ENCODE data around the gene GRB10.
"Not testable (repeated sequence)": the region's sequence is repeated elsewhere in the genome, so short reads cannot be mapped to it uniquely, and the experiment has no call there.

GRB10 gene

DNA sequence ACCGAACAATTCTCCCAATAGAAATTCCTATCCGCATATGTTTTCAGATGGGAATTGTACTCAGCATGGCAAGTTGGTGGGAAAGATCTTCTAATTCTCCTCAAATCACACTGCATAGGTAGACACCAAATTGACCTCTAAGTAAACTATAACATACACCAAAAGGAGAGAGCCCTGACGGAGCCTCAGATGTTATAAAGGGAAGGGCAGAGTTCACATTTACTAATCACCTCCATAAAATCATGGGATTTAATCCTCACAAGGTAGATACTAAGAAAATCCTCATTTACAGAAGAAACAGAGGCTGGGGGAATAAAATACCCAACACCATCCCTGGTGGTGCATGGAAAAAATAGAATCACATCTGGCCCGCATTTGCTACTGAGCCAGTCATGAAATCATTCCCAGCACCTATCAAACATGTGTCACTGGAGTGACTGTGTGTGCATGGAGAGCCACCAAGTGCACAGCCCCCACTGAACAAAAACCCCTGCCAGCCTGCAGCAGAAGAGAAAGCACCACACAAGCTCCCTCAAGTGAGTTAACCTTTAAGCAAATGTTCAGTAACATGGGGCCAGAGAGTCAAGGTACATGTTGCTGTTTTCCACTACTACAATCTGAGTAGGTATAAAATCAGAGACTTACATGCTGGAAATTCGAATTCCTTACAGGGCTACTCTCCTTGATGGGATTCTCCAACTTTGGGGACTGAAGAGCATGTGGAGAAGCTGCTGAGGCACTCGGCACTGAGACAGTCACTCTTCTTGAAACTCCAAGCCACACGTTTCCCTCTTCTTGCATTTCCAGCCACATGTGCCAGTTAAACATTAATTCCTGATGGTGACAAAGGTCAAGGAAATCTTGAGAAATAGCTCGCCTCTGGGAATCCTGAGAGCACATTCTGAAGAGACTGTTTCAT, 217.8 kb downstream of the GRB10 start, which contains the start of gene DDC:
TSS of gene DDC (minus strand) at position 766 of the 919 bp plus-strand sequence. CDS start 21,320 bp downstream, outside the sequence.
- DNase-seq = no peak

DNA sequence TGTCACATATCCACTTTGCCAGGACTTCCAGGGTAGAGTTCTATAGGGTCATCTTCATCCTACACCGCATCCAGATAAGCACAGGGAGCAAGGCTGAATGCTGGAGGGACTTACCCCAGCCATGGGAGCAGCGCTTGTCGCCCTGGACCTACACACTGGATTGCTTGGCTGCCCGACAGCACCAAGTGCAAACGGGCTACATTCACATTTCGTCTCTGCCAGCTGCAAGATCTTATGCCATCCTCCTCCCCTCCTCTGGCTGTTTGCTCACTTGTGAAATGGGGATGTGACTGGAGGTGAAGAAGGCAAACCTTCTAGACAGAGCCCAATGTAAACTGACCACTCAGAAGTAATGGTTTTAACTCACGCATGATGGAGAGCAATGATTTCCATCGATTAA, 218.5 kb downstream of the GRB10 start:
- DNase-seq = no peak

DNA sequence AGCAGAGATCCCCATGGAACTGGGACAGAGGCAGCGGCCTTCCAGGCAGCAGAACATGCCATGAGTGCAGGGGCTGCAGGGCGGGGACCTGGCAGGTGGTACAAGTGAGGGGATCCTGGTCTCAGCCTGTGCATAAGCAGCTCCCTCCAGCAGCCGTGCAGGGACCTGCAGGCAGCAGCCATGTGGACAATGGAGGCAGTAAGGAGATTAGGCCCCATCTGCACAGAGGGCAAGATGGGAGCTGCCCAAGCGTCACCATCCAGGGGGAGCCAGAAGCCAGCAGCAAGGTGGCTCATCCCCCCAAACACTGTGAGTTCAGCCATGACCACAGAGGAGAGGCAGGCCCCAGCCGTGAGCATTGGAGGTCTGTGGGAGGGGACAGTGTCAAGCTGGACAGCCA, 220.6 kb downstream of the GRB10 start:
- DNase-seq = no peak

DNA sequence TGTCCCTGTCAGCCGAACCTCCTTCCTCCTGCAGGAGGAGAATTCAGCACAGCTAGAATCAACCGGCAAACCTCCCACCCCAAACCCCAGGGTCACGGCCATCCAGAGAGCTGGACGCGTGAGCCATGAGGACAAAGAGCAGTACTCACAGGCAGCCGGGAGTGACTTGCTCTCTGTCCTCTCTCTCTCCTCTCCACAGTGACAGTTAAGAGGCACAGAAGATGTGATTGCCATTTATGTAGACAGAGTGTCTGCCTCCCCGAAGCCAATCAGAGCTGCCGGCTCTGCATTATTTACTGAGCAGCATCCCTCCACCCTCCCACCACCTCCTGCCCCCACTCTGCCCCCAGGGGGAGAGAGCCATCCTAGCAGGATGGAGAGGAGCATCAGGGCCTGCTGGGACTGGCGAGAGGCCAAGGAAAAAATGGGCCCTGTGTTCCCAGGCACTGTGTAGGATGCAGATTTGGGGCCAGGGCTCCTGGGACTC, 221.8 kb downstream of the GRB10 start:
- no peak for DNase-seq

- DNase-seq = no peak
These were observed 222.8 kb downstream of the GRB10 start for GRCh38 chr7:50559881-50560280.

- no peak for DNase-seq
These were observed 224.2 kb downstream of the GRB10 start for GRCh38 chr7:50558294-50559053.

DNA sequence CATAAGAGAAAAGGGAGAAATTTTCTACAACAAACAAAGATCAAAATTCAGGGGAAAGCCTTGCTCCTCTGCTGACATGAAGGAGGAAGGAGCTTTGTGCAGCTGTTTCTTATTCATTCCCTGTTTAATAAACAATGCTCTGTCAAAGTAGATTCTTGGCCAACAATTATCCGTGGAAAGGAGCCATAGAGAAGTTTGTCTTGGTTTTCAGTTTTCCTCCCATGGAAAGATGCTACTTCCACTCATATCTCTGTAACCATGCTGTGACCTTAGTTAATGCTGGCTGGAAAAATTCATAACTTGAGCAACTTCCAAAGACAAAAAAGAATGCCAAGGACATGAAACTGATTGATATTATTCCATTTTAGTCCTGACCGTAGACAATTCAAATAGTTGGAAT, 225.6 kb downstream of the GRB10 start:
- no peak for DNase-seq

GRCh38 chr7:50556247-50556991, 226.3 kb downstream of the GRB10 start:
- DNase-seq = no peak

GRCh38 chr7:50555594-50556140, 227.0 kb downstream of the GRB10 start:
- DNase-seq = no peak

GRCh38 chr7:50554431-50555322, 228.0 kb downstream of the GRB10 start:
- no peak for DNase-seq

DNA sequence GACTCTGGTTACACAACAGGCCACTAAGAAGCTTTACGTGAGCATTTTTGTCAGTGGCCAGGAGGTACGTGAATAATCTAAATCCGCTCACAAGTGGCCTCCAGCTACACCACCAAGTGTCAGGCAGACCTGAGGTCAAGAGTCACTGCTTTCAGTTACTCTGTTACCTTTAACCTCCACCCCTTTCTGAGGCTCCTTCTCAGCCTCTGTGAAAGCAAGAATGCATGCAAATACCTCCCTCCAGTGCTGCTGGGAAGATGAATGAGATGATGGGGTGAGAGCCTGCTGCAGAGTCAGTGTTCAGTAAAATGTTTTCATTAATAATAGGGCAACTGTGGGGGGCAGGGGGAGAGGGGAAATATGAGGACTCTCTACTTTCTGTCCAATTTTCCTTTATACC, 228.7 kb downstream of the GRB10 start:
- no peak for DNase-seq

DNA sequence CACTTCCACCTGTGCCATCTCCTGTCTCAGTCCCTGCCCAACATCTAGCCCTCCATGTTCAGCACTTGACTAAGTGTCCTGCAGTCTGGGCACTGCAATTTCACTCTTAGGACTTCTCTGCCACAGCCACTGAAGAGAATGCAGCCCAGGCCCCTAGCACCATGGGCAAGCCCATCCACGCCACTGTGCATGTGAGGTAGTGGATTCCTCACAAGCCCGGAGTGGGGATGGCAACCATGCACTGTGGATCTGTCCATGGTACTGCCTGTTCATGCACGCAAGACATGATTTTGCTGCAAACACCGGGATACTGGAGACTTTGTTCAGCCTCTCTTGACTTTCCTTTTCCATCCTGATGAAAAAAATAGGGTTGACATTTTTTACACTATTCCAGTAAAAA, 229.8 kb downstream of the GRB10 start:
- DNase-seq = peak; percentile 18

DNA sequence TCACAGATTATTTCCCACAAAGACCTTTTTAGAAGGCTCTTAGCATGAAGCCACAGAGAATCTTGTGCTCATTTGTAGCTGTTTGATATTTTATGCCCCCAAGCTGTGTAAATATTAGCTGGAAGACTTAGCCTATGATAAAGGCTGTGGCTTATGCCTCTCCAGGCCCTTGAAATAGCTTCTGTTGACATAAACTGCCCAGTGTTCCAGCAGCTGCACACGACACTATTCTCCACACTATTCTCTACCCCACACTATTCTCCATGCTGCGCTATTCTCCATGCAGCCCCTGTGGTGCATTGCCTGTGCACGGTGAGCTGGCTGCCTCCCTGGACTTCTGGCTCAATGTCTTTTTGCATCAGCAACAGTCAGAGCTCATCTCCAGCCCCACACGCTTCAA, 230.6 kb downstream of the GRB10 start:
- no peak for DNase-seq

DNA sequence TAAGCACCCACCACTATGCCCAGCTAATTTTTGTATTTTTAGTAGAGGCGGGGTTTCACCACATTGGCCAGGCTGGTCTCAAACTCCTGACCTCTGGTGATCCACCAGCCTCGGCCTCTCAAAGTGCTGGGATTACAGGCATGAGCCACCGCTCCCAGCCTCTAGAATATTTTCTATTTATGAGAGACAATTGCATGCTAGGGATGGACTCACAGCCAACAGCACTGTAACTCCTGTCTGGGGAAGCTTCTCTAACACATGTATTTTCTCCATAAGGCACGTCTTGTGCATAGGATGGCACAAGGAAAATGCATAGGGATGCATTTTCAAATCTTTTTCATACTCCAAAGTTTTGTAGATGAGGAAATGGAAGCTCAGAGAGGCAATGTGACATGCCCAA, 237.1 kb downstream of the GRB10 start:
- not testable (repeated sequence) for DNase-seq

DNA sequence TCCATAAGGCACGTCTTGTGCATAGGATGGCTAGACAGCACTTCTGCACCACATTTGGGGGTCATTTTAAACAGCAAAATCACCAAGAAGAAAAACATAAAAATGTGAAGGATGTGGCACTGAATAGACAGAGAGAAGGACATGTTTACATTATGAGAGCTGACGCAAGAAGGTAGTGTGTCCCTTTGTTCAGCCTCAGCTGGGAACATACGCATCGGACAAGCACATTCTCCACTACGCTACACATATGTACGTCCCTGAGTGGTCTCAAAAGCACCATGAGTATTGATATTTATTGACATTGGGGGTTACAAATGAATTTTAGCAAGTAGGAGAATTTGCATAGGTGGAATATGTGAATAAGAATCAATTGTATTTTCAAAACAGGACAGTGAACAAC, 237.7 kb downstream of the GRB10 start:
- DNase-seq = no peak

DNA sequence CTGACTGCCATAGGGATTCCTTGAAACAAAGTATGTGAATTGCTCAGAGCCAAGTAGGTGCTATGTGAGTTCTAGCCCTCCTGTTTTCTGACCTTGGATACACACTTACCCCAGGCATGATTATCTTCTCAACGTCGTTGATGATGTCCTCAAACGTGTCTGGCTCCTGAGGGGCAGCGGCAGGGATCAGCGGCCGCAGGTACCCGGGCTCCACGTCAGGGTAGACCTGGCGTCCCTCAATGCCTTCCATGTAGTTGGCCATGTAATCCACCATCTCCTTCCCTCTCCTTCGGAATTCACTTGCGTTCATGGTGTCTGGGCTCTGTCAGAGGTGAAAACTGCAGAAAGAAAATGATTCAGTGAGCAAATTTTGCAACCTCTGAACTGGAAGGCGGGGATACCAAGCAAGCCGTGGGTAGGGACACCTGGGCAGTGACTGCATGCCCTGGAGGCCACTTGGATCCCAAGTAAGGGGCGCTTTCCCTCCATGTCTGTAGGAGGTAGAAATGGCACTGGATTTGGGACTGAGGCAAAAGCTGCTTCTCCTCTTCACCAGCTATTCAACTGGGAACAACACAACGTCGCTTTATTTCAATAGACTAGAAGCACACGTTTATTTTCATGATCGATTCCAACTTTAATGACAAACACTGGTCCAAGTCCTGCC, 238.8 kb downstream of the GRB10 start:
- no peak for DNase-seq

DNA sequence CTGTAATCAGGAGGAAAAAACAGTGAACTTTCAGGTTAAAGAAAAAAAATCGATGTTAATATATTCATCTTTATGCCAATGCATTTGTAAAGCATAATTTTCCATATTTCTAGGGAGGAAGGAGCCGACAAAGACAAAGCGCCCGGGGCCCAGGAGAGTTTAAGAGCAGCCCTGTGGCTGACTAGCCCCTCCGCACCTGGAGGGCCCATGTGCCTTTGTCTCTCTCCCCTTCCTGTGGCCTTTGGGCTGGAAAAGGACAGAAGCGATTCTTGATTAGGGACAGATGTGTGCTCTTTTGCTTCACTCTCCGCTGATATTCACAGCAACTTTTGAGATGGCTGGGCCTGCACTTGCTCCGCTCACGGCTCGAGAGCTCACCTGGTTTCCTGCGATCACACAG, 240.6 kb downstream of the GRB10 start:
- no peak for DNase-seq

DNA sequence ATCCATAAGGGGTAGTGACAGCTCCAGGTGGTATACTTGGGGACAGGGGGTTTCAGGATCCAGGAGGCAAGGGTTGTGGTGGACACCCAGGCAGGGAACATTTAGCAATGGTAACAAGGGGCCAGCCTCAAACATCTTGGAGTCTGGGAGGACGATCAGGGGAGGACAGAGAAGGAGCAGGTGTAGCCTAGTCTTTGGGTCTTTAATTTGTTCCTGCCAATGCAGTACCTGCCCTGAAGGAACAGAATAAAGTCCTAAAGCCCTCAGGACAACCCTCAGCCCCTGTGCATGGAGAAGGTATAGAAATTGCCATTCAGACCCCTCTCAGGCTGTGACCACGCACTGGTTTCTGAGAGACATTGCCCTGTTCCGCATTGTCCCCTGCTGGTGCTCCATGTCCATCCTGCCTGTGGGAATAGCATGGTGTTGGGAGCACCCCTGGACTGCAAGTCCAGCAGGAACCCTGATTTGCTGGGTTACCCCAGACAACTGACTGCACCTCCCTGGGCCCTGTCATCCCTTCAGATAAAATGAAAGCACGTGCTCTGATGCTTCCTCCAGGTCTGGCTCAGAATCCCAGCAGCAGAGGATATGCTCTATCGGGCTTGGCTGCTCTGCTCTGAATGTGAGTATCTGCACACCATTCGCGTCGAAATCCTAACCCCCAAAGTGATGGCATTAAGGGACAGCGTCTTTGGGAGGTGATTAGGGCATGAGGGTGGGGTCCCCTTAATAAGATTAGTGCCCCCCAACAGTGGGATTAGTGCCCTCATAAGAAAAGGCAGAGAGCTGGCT, 241.7 kb downstream of the GRB10 start:
- no peak for DNase-seq

All from RPMI8226 (cell line).